ENCODE results near the gene LAMP5. TPM values are rescaled to one million over a fixed set of nuclear protein-coding genes. Genes with fewer than 3 reads are reported as not detected.

Gene LAMP5
- total RNA-seq, 2 donors from 2014 or later, result 0.35 TPM; not detected in 1

- Histone ChIP-seq H3K9ac (ENCODE audit: extremely low read depth, low read length, poor library complexity, severe bottlenecking) (no peak overlapping the region), H3K36me3 (ENCODE audit: control insufficient read depth, insufficient read depth, low read length) (no peaks in the 10 kb centered on the region), H3K27ac (ENCODE audit: low read depth, low read length) (peak overlapping the region; percentile 56), H3K27me3 (ENCODE audit: control insufficient read depth, insufficient read depth, low read length, poor library complexity, severe bottlenecking) (no peaks in the 10 kb centered on the region), H3K4me1 (ENCODE audit: control insufficient read depth, insufficient read depth, low read length) (peaks cover 12% of the 10 kb centered on the region), H3K9me3 (ENCODE audit: control insufficient read depth, low read length) (no peaks in the 10 kb centered on the region), H3K4me3 (ENCODE audit: low read length) (no peak overlapping the region)
- Mint-ChIP-seq H3K4me1 (peaks cover 39% of the 10 kb centered on the region), H3K4me3 (no peak overlapping the region), H3K9me3 (no peaks in the 10 kb centered on the region), H3K27ac (no peak overlapping the region), H3K27me3 (ENCODE audit: insufficient read depth) (peaks cover 9% of the 10 kb centered on the region), H3K36me3 (ENCODE audit: low read depth) (no peaks in the 10 kb centered on the region)
- no peak for TF ChIP-seq CTCF (conservative IDR thresholded peaks at IDR 0.05)
- 82 to 93% methylated on average over 1 to 3 of the region's 3 CpGs for WGBS, 2 experiments (ENCODE audit: insufficient coverage in 1 of 2, insufficient read length in 1 of 2)
- DNase-seq, result no peak
Measured at GRCh38 chr20:9574776-9575175, 60.4 kb downstream of the LAMP5 start.

DNA sequence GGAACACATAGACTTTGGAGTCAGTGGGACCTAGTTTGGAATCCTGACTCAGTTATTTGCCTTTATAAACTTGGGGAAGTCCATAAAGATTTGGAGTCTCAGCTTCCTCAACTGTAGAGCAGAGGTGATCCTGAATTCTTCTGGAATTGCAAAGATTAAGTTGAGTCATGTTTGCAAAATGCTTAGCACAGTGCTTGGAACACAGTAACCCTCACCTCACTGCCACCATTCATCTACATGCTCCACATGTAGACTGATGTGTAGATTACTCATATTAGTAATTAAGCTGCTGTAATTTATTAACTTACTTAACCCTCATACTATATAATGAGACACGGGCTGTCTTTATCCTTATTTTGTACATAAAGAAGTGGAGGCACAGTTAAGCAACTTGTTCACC, 61.4 kb downstream of the LAMP5 start:
- H3K36me3 Mint-ChIP-seq (ENCODE audit: low read depth), result no peaks in the 10 kb centered on the region
- H3K27me3 Mint-ChIP-seq (ENCODE audit: insufficient read depth), result peaks cover 11% of the 10 kb centered on the region
- no peak for DNase-seq
- Histone ChIP-seq H3K27me3 (ENCODE audit: control insufficient read depth, insufficient read depth, low read length, poor library complexity, severe bottlenecking) (no peaks in the 10 kb centered on the region), H3K9ac (ENCODE audit: extremely low read depth, low read length, poor library complexity, severe bottlenecking) (no peak overlapping the region), H3K36me3 (ENCODE audit: control insufficient read depth, insufficient read depth, low read length) (no peaks in the 10 kb centered on the region), H3K4me1 (ENCODE audit: control insufficient read depth, insufficient read depth, low read length) (peaks cover 12% of the 10 kb centered on the region), H3K4me3 (ENCODE audit: low read length) (no peak overlapping the region), H3K9me3 (ENCODE audit: control insufficient read depth, low read length) (no peaks in the 10 kb centered on the region), H3K27ac (ENCODE audit: low read depth, low read length) (no peak overlapping the region)
- TF ChIP-seq CTCF (conservative IDR thresholded peaks at IDR 0.05), result no peak
- H3K27ac Mint-ChIP-seq, result no peak overlapping the region
- H3K9me3 Mint-ChIP-seq, result no peaks in the 10 kb centered on the region
- H3K4me3 Mint-ChIP-seq, result no peak overlapping the region
- 100% methylated on average over 1 of the region's 1 CpG; no CpG with 5 or more reads in 1 of the 2 experiments for WGBS, 2 experiments (ENCODE audit: insufficient coverage in 1 of 2, insufficient read length in 1 of 2)
- H3K4me1 Mint-ChIP-seq, result peaks cover 39% of the 10 kb centered on the region

GRCh38 chr20:9576695-9577094, 62.3 kb downstream of the LAMP5 start:
- peaks cover 36% of the 10 kb centered on the region for H3K4me1 Mint-ChIP-seq
- no peak overlapping the region for H3K27ac Mint-ChIP-seq
- Histone ChIP-seq H3K27me3 (ENCODE audit: control insufficient read depth, insufficient read depth, low read length, poor library complexity, severe bottlenecking) (no peaks in the 10 kb centered on the region), H3K4me1 (ENCODE audit: control insufficient read depth, insufficient read depth, low read length) (peaks cover 12% of the 10 kb centered on the region), H3K27ac (ENCODE audit: low read depth, low read length) (no peak overlapping the region), H3K4me3 (ENCODE audit: low read length) (no peak overlapping the region), H3K36me3 (ENCODE audit: control insufficient read depth, insufficient read depth, low read length) (no peaks in the 10 kb centered on the region), H3K9ac (ENCODE audit: extremely low read depth, low read length, poor library complexity, severe bottlenecking) (no peak overlapping the region), H3K9me3 (ENCODE audit: control insufficient read depth, low read length) (no peaks in the 10 kb centered on the region)
- no peak for TF ChIP-seq CTCF (conservative IDR thresholded peaks at IDR 0.05)
- no peaks in the 10 kb centered on the region for H3K9me3 Mint-ChIP-seq
- H3K4me3 Mint-ChIP-seq, result no peak overlapping the region
- 88 to 89% methylated on average over 1 to 4 of the region's 4 CpGs for WGBS, 2 experiments (ENCODE audit: insufficient coverage in 1 of 2, insufficient read length in 1 of 2)
- H3K27me3 Mint-ChIP-seq (ENCODE audit: insufficient read depth), result peaks cover 13% of the 10 kb centered on the region
- peak; percentile 47 for DNase-seq
- no peaks in the 10 kb centered on the region for H3K36me3 Mint-ChIP-seq (ENCODE audit: low read depth)

Measured in endodermal cell (in vitro differentiated cells).